ENCODE measurements around the gene SRGAP3.

The SRGAP3 gene

GRCh38 chr3:9194509-9195184 lies 54.8 kb downstream of the SRGAP3 start (continued):
- TF ChIP-seq ZNF221 (tag by site-specific recombination; IDR thresholded peaks at IDR 0.05; ENCODE audit: borderline replicate concordance) (no peak), KLF1 (tag by site-specific recombination; IDR thresholded peaks at IDR 0.05) (peak; percentile 35; the same call in 1 of the 2 replicates), KLF8 (tag by site-specific recombination; IDR thresholded peaks at IDR 0.05) (peak; percentile 70; the same call in 1 of the 2 replicates), PRDM2 (tag by site-specific recombination; IDR thresholded peaks at IDR 0.05; ENCODE audit: borderline replicate concordance) (no peak), ZNF404 (tag by site-specific recombination; IDR thresholded peaks at IDR 0.05) (no peak), ZNF585B (tag by site-specific recombination; IDR thresholded peaks at IDR 0.05) (no peak), ZNF664 (tag by site-specific recombination; IDR thresholded peaks at IDR 0.05) (no peak), ZBTB21 (tag by site-specific recombination; IDR thresholded peaks at IDR 0.05) (no peak), ZNF560 (tag by site-specific recombination; IDR thresholded peaks at IDR 0.05; ENCODE audit: borderline replicate concordance) (no peak), ZNF140 (tag by site-specific recombination; IDR thresholded peaks at IDR 0.05) (no peak), ZNF623 (tag by site-specific recombination; IDR thresholded peaks at IDR 0.05) (no peak), MEIS1 (CRISPR knock-in tag; IDR thresholded peaks at IDR 0.05; ENCODE audit: borderline replicate concordance) (no peak), KLF7 (tag by site-specific recombination; IDR thresholded peaks at IDR 0.05; ENCODE audit: borderline replicate concordance) (peak; percentile 65; the same call in 1 of the 2 replicates), ZNF626 (tag by site-specific recombination; IDR thresholded peaks at IDR 0.05) (0 out of 2 replicates have a peak, but pooled peaks have one; percentile 72), ZNF624 (tag by site-specific recombination; IDR thresholded peaks at IDR 0.05) (no peak), ZNF837 (tag by site-specific recombination; IDR thresholded peaks at IDR 0.05) (no peak), ZNF324 (tag by site-specific recombination; IDR thresholded peaks at IDR 0.05) (no peak), SCRT2 (tag by site-specific recombination; IDR thresholded peaks at IDR 0.05) (no peak; the same call in 1 of the 2 replicates), ZNF354C (tag by site-specific recombination; IDR thresholded peaks at IDR 0.05; ENCODE audit: borderline replicate concordance, low read depth) (no peak), ZNF10 (tag by site-specific recombination; IDR thresholded peaks at IDR 0.05) (0 out of 2 replicates have a peak, but pooled peaks have one; percentile 36), INSM2 (tag by site-specific recombination; IDR thresholded peaks at IDR 0.05) (peak; percentile 88), ZNF76 (tag by site-specific recombination; IDR thresholded peaks at IDR 0.05; ENCODE audit: borderline replicate concordance, low read depth) (no peak), ZIC2 (tag by site-specific recombination; IDR thresholded peaks at IDR 0.05) (no peak)
- TF ChIP-seq, protein P1, sequence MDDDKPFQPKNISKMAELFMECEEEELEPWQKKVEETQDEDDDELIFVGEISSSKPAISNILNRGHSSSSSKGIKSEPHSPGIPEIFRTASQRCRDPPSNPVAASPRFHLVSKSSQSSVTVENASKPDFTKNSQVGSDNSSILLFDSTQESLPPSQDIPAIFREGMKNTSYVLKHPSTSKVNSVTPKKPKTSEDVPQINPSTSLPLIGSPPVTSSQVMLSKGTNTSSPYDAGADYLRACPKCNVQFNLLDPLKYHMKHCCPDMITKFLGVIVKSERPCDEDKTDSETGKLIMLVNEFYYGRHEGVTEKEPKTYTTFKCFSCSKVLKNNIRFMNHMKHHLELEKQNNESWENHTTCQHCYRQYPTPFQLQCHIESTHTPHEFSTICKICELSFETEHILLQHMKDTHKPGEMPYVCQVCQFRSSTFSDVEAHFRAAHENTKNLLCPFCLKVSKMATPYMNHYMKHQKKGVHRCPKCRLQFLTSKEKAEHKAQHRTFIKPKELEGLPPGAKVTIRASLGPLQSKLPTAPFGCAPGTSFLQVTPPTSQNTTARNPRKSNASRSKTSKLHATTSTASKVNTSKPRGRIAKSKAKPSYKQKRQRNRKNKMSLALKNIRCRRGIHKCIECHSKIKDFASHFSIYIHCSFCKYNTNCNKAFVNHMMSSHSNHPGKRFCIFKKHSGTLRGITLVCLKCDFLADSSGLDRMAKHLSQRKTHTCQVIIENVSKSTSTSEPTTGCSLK (tag by site-specific recombination; IDR thresholded peaks at IDR 0.05) = no peak
- TF ChIP-seq, protein P2, sequence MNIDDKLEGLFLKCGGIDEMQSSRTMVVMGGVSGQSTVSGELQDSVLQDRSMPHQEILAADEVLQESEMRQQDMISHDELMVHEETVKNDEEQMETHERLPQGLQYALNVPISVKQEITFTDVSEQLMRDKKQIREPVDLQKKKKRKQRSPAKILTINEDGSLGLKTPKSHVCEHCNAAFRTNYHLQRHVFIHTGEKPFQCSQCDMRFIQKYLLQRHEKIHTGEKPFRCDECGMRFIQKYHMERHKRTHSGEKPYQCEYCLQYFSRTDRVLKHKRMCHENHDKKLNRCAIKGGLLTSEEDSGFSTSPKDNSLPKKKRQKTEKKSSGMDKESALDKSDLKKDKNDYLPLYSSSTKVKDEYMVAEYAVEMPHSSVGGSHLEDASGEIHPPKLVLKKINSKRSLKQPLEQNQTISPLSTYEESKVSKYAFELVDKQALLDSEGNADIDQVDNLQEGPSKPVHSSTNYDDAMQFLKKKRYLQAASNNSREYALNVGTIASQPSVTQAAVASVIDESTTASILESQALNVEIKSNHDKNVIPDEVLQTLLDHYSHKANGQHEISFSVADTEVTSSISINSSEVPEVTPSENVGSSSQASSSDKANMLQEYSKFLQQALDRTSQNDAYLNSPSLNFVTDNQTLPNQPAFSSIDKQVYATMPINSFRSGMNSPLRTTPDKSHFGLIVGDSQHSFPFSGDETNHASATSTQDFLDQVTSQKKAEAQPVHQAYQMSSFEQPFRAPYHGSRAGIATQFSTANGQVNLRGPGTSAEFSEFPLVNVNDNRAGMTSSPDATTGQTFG (tag by site-specific recombination; IDR thresholded peaks at IDR 0.05; ENCODE audit: borderline replicate concordance) = no peak
- TF ChIP-seq, protein P3, sequence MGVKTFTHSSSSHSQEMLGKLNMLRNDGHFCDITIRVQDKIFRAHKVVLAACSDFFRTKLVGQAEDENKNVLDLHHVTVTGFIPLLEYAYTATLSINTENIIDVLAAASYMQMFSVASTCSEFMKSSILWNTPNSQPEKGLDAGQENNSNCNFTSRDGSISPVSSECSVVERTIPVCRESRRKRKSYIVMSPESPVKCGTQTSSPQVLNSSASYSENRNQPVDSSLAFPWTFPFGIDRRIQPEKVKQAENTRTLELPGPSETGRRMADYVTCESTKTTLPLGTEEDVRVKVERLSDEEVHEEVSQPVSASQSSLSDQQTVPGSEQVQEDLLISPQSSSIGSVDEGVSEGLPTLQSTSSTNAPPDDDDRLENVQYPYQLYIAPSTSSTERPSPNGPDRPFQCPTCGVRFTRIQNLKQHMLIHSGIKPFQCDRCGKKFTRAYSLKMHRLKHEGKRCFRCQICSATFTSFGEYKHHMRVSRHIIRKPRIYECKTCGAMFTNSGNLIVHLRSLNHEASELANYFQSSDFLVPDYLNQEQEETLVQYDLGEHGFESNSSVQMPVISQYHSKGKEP (tag by site-specific recombination; IDR thresholded peaks at IDR 0.05) = peak; percentile 86
